SK-N-MC (cell line): ENCODE data around the gene LRRD1.
"Not testable (repeated sequence)": the region's sequence is repeated elsewhere in the genome, so short reads cannot be mapped to it uniquely, and the experiment has no call there.

Experiments
- DNase-seq: peaks from one replicate; pipeline ENCODE4 v3.0.0-alpha.2; 2011; ENCODE audit warnings: low read depth, low spot score
- H3K27ac ChIP-seq: fragments of 200-600 bp; sonication (generic); 2 replicates; pipeline ENCODE4 v1.5.1; 2016; ENCODE audit warnings: mixed run types
- H3K36me3 ChIP-seq: fragments of 200-600 bp; sonication (generic); 2 replicates; pipeline ENCODE4 v1.6.1; 2017; ENCODE audit warnings: antibody characterized with exemption, low read length, mixed read lengths; ENCODE audit not compliant: insufficient read depth
- H3K4me3 ChIP-seq: fragments of 200-600 bp; sonication (generic); 2 replicates; pipeline ENCODE4 v1.5.1; 2016
- H3K9ac ChIP-seq: fragments of 200-600 bp; sonication (generic); 2 replicates; pipeline ENCODE4 v1.8.0; 2017; ENCODE audit warnings: mixed run types, mixed read lengths; ENCODE audit not compliant: insufficient read length
- H3K9me3 ChIP-seq: fragments of 200-600 bp; sonication (generic); 2 replicates; pipeline ENCODE4 v1.6.1; 2017; ENCODE audit warnings: low read depth, mild to moderate bottlenecking, antibody characterized with exemption, low read length, moderate library complexity, mixed read lengths
- EZH2 ChIP-seq: fragments of 200-600 bp; sonication (generic); IDR thresholded peaks from one replicate; pipeline ENCODE4 v1.6.1; 2017; ENCODE audit warnings: antibody characterized with exemption
- FOXP2 ChIP-seq: optimal IDR thresholded peaks from 2 replicates; pipeline ENCODE3; 2011; ENCODE audit warnings: mild to moderate bottlenecking, moderate library complexity; ENCODE audit not compliant: insufficient read depth; ENCODE audit errors: extremely low read length, control extremely low read depth
- POLR2AphosphoS5 ChIP-seq: IDR thresholded peaks from 2 replicates; pipeline ENCODE4 v1.6.1; 2012; ENCODE audit warnings: mild to moderate bottlenecking, low read depth, low read length, borderline replicate concordance

The LRRD1 gene

DNA sequence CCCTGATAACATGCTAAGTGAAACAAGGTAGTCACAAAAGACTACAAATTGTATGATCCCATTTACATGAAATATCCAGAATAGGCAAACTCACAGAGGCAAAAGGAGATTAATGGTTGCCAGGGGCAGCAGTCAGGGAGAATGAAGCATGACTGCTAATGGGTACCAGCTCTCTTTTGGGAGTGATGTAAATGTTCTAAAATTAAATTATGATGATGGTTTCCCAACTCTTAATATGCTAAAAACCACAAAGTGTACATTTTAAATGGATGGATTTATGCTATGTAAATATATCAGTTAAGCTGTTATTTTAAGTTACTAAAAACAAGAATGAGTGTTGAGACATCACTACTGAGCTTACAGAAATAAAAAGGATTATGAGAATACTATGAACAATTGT lies 57.3 kb downstream of the LRRD1 start:
- peaks cover 10% of the 10 kb centered on the region for H3K9me3 ChIP-seq
- TF ChIP-seq POLR2AphosphoS5 = no peak
- no peak for TF ChIP-seq EZH2
- TF ChIP-seq FOXP2 = no peak
- H3K9ac ChIP-seq = no peak overlapping the region
- no peak for DNase-seq
- no peak overlapping the region for H3K27ac ChIP-seq
- H3K36me3 ChIP-seq = peaks cover 94% of the 10 kb centered on the region
- no peak overlapping the region for H3K4me3 ChIP-seq

DNA sequence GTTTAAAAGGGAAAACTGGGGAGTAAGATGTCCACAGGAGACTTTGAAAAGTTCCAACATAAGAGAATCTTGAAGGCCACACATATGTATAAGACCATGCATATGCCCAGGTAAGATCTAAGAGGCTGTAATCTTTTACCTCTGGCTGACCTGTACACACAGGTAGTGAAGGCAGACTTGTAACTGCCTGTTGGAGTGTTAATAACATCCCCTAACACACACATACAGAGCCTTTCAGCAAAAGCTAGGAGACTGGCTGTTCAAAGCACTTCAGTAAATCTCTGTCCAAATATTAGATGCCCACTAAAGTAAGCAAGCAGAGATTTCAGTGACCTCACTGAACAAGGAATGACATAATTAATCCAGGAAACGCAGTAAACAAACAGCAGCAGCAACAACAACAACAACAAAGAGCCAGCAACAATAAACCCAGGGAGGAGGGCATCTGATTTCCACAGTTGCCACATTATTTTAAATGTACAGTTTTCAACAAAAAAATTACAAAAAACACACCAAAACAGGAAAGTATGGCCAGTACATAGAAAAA lies 59.7 kb downstream of the LRRD1 start:
- H3K36me3 ChIP-seq = peaks cover 94% of the 10 kb centered on the region

GRCh38 chr7:92116949-92117348 lies 62.0 kb downstream of the LRRD1 start:
- Histone ChIP-seq H3K4me3 (no peak overlapping the region), H3K27ac (no peak overlapping the region), H3K9ac (no peak overlapping the region), H3K36me3 (peaks cover 83% of the 10 kb centered on the region), H3K9me3 (peaks cover 7% of the 10 kb centered on the region)
- DNase-seq = no peak
- TF ChIP-seq POLR2AphosphoS5 = no peak
- TF ChIP-seq EZH2 = no peak
- no peak for TF ChIP-seq FOXP2

More for the DNA sequence above, 59.7 kb downstream of the LRRD1 start:
- DNase-seq = no peak
- Histone ChIP-seq H3K4me3 (no peak overlapping the region), H3K9ac (no peak overlapping the region), H3K27ac (no peak overlapping the region), H3K9me3 (peaks cover 10% of the 10 kb centered on the region)
- TF ChIP-seq EZH2 (no peak), FOXP2 (no peak), POLR2AphosphoS5 (no peak)

DNA sequence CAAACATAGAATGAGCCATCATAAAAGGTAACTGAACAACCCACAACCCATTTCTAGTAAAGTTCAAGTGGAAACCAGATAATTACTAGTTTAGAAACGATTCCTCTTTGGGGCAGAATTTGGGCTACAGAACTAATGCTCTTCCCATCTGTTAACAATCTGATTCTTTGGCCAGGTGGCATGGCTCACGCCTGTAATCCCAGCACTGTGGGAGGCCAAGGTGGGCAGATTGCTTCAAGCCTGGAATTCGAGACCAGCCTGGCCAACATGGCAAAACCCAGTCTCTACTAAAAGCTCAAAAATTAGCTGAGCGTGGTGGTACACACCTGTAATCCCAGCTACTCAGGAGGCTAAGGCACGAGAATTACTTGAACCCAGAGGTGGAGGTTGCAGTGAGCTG lies 63.1 kb downstream of the LRRD1 start:
- no peak overlapping the region for H3K27ac ChIP-seq
- TF ChIP-seq FOXP2 = no peak
- no peak for TF ChIP-seq EZH2
- no peak for TF ChIP-seq POLR2AphosphoS5
- H3K4me3 ChIP-seq = no peak overlapping the region
- H3K9me3 ChIP-seq = no peaks in the 10 kb centered on the region
- H3K36me3 ChIP-seq = peaks cover 83% of the 10 kb centered on the region
- DNase-seq = no peak
- H3K9ac ChIP-seq = no peak overlapping the region

DNA sequence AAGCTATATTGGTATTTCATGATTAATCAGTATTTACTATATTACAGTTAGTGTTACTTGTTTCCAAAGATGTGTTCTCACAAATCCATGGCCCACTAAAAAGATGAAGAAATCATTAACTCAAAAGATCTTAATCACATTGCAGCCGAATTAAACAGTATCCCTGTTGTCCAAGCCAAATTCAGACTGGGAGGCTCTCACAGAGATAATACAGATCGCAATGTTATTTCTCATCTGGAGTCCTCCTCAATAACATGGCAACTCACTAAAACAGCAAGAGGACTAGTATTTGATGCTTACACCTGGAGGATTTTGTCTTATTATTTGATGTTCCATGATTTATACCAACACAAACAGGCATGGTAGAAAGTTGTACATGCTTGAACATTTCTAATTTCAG lies 68.1 kb downstream of the LRRD1 start:
- H3K9me3 ChIP-seq = no peaks in the 10 kb centered on the region
- no peak for DNase-seq
- H3K9ac ChIP-seq = no peak overlapping the region
- no peak overlapping the region for H3K27ac ChIP-seq
- H3K36me3 ChIP-seq = peaks cover 76% of the 10 kb centered on the region
- H3K4me3 ChIP-seq = no peak overlapping the region
- TF ChIP-seq EZH2 (no peak), FOXP2 (no peak), POLR2AphosphoS5 (no peak)

- peaks cover 63% of the 10 kb centered on the region for H3K36me3 ChIP-seq
- H3K9ac ChIP-seq = no peak overlapping the region
- TF ChIP-seq FOXP2 = no peak
- no peak for TF ChIP-seq EZH2
- no peak for TF ChIP-seq POLR2AphosphoS5
- no peak overlapping the region for H3K4me3 ChIP-seq
- no peaks in the 10 kb centered on the region for H3K9me3 ChIP-seq
- peak overlapping the region; percentile 25; the same call in 1 of the 2 replicates for H3K27ac ChIP-seq
- DNase-seq = no peak
Observed at GRCh38 chr7:92108821-92109220, 70.1 kb downstream of the LRRD1 start.

DNA sequence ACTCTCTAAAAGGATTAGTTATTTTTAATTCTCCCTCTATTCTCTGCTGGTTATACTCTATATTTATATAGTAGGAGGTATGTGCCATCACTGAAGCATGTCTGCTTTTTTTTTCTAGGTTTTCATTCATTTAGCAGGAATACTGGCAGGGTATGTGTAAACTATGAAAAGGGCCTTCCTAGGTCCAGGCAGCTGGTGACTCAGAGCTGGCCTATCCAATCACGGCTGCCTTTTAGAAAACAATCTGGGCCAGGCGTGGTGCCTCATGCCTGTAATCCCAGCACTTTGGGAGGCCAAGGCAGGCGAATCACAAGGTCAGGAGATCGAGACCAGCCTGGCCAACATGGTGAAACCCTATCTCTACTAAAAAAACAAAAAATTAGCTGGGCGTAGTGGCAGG lies 76.1 kb downstream of the LRRD1 start:
- not testable (repeated sequence) for H3K9ac ChIP-seq, H3K27ac ChIP-seq, H3K4me3 ChIP-seq, DNase-seq, H3K9me3 ChIP-seq
- peaks cover 58% of the 10 kb centered on the region for H3K36me3 ChIP-seq

DNA sequence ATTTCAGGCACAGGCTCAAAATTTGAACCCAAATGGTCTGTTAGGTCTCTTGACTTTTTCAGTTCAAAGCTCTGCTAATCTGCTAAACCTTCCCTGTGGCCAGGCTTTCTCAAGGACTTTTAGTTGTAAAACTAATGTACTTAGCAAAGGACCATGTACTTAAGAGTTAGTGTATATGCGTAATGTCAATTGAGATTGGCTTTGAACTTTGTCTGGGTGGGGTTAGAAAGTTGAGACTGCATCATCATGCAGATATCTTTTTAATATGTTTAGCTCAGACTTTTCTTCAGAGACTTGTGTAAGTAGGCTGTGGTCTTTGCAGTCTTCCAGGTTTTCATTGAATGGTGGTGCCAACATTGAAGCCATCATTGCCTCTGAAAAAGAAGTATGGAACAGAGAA lies 78.4 kb downstream of the LRRD1 start:
- TF ChIP-seq FOXP2 (no peak), EZH2 (no peak), POLR2AphosphoS5 (no peak)
- Histone ChIP-seq H3K9me3 (no peaks in the 10 kb centered on the region), H3K4me3 (no peak overlapping the region), H3K9ac (no peak overlapping the region), H3K27ac (no peak overlapping the region), H3K36me3 (peaks cover 67% of the 10 kb centered on the region)
- DNase-seq = no peak

DNA sequence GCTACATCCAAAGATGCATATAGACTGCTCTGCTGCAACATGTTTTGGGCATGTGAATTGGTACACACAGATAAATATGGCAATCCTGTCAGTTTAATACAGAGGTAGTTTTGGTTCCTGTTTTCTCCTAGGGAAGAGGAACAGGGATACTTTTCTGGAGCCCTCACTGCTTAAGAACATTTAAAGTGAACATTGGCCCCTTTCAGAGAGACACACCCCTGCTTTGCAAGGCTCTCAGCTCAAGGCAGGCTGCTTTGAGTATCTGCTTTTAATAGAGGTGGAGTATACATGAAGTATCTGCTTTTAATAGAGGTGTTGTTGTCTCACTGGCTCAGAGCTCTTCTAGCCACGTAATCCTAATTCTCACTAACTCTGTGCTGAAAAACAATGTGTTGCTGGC lies 83.6 kb downstream of the LRRD1 start:
- no peak for DNase-seq
- Histone ChIP-seq H3K9me3 (no peaks in the 10 kb centered on the region), H3K36me3 (peaks cover 69% of the 10 kb centered on the region), H3K4me3 (no peak overlapping the region), H3K9ac (no peak overlapping the region), H3K27ac (no peak overlapping the region)
- TF ChIP-seq FOXP2 = no peak
- TF ChIP-seq POLR2AphosphoS5 = no peak
- TF ChIP-seq EZH2 = no peak
